ENCODE measurements around the gene TSPAN31. TPM values are rescaled to one million over a fixed set of nuclear protein-coding genes. Genes with fewer than 3 reads are reported as not detected.

TSPAN31 gene
- total and polyA plus RNA-seq, 2 of the 8 experiments (the other 6 are each of a cell fraction or from before 2014, with no cell fraction given) = 15.8 to 31.4 TPM

DNA sequence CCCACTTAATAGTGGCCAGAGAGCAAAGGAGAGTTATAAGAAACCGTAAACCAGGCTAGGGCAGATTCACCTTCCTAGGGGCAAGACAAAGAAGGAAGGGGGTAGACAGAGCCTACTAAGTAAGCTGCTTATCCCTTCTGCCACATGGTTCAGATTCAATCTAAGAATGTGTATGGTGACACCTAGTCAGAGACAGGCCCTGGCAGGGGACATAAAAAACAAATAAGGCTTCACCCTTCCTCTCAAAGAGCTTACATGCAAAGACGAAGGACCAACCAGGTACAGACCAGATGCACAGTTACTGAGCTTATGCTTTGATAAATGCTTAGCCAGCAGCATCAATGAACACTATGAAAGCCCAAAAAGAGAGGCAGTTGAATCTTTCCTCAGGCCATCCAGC, 17.6 kb downstream of the TSPAN31 start (continued):
- no peak for TF ChIP-seq EP300 (IDR thresholded peaks at IDR 0.05; ENCODE audit: borderline replicate concordance in 1 of 2, low read depth in 2 of 2, low read length in 2 of 2)
- no peak for TF ChIP-seq SAP30 (IDR thresholded peaks at IDR 0.05; ENCODE audit: insufficient read depth, insufficient replicate concordance, low read length)
- TF ChIP-seq POLR2AphosphoS5 (IDR thresholded peaks at IDR 0.05; ENCODE audit: low read depth, low read length) = no peak
- TF ChIP-seq BRCA1 (IDR thresholded peaks at IDR 0.05; ENCODE audit: low read depth, low read length) = no peak
- TF ChIP-seq GTF2F1 (IDR thresholded peaks at IDR 0.05; ENCODE audit: borderline replicate concordance, low read depth, low read length) = no peak

Data from H1 (cell line).